ELF-1 (cell line): ENCODE measurements around the gene RSPH9.
"Not testable (repeated sequence)": the region's sequence is repeated elsewhere in the genome, so short reads cannot be mapped to it uniquely, and the experiment has no call there.

ENCODE experiments used
- DNase-seq: peaks from one replicate; pipeline ENCODE4 v3.0.0-alpha.2; 2016; ENCODE audit warnings: low read depth, low spot score

Gene RSPH9

DNA sequence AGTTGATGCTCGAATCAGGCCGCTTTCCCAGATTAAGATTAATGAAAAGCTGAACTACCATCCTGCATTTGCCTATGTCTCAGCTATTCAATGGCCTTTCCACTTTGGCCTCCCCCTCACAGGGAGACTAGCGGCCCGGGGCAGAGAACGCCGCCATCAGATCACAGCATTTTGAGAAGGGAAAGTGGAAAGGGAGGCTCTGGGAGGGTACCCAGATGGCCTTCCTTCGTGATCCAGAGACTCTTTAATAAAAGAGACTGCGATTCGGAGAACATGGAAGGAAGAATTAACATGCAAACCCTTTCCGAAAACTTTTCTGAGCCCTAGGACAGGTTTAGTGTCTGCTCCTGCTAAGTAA lies 42.2 kb downstream of the RSPH9 start:
- DNase-seq = no peak

DNA sequence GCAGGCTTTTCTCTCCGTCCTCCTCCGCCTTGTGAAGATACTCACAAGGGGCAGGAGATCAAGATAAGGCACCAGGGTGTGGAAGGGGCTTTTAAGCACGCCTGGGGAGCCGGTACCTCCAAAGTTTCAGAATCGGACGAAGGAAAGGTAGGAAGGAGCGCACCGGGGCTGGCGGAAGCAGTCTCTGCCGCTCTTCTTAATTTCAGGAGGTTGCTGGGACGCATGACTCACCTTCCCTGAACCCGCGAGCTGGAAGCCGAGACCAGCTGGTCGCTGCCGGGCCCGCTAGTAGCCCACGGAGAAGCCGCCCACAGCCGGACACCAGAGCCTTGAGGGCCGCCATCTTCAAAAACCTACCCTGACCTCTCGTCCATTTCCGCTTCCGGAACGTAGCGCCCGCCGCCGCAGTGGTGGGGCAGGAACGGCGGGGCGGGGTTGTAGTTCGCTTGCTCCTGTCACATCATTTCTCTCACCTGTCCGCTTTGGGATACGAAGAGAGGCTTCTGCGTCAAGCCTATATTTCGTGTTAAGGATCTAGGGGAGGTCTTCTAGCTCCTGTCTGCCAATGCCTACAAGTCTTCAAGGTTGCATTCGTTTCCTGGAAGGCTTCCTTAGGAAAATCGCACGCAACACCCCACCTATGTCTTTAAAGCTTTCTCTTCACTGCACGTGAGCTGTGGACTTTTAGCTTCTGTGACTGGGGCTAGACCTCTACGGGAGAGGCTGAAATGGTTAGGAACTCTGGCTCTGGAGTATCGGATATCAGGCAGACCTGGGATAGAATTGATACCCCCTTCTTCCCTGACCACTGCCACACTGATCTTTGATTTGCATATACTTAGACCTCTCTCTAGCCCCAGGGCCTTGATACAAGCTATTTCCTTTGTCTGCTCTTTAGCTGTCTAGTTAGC lies 42.9 kb downstream of the RSPH9 start, which contains the start of gene MRPS18A:
Gene MRPS18A (minus strand): TSS at position 355 of the 911 bp plus-strand sequence. CDS start 12 bp downstream, at position 343.
- peak; percentile 88 for DNase-seq

GRCh38 chr6:43689421-43689820 lies 44.6 kb downstream of the RSPH9 start:
- no peak for DNase-seq

GRCh38 chr6:43695215-43695966 lies 50.6 kb downstream of the RSPH9 start:
- DNase-seq = peak; percentile 83

GRCh38 chr6:43695967-43696291 lies 51.1 kb downstream of the RSPH9 start:
- no peak for DNase-seq

- DNase-seq = no peak
These were observed 52.6 kb downstream of the RSPH9 start for GRCh38 chr6:43697421-43697820.

GRCh38 chr6:43698584-43699349 lies 53.9 kb downstream of the RSPH9 start:
- no peak for DNase-seq

DNA sequence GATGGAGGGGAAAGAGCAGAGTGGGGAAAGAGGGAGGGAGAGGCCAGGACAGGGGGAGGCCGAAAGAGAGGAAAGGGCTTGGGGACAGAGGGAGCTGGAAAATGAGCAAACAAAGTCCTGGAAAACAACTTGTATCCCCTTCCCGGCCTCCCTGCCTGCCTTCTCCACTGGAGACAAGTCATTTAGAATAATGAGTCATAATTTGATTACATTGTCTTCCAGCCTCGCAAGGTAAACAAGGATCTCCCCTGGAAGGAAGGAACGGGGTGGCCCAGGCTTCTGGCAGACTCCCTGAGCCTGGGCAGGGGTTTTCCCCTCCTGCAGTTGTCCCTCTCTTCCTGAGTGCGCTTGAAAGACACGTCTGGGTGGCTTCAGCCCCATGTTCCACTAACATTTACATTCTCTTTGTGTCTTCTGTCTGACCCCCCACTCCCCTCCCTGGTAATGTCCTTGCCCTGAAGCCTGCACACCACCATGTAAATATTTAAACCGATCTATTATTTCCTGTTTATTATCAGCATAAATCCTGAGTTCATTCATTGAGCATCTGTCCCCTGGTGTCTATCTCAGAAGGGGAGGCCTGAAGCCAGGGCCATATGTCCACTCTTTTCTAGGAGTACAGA lies 54.8 kb downstream of the RSPH9 start:
- no peak for DNase-seq

GRCh38 chr6:43700939-43701560 lies 56.2 kb downstream of the RSPH9 start:
- not testable (repeated sequence) for DNase-seq

- no peak for DNase-seq
These were observed 57.3 kb downstream of the RSPH9 start for GRCh38 chr6:43702171-43702533.

GRCh38 chr6:43702534-43703440 lies 58.0 kb downstream of the RSPH9 start:
- DNase-seq = peak; percentile 100

DNA sequence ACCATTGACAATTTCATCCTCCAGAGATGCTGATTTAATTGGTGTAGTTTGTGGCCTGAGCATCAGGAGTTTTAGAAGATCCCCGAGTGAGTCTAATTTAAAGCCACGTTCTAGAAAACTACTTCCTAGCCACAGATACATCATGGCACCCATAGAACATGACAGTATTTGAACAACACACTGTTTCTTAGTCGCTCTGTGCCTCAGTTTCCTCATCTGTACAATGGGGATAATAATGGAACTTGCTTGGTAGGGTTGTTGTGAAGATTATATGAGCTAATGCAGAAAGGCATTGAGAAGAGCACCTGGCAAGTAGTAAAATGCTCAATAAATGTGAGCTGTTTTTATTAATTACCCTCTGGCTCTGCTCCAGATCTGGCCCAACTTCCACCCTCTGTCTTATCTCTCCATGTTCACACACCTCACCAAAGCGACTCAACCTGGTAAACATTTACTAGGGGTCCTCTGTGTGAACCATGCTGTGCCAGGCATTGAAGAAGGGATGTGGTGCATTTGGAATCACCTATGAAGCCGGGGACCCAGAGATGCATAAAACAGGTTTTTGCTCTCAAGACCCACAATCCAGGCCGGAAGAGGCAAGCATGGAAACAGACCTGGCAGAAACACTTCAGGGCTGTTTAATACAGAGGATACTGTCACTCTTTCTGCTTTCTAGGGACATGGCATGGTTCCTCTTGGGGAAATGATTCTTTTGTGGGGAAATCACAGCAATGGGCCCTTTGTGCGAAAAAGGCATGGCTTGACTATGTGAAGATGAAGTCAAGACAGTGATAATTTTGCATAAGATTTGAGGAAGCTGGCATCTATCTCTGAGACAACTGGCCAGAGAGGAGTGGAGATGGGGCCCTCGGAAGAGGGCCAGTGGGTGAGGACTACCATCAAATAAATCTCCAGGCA lies 58.9 kb downstream of the RSPH9 start:
- DNase-seq = no peak

DNA sequence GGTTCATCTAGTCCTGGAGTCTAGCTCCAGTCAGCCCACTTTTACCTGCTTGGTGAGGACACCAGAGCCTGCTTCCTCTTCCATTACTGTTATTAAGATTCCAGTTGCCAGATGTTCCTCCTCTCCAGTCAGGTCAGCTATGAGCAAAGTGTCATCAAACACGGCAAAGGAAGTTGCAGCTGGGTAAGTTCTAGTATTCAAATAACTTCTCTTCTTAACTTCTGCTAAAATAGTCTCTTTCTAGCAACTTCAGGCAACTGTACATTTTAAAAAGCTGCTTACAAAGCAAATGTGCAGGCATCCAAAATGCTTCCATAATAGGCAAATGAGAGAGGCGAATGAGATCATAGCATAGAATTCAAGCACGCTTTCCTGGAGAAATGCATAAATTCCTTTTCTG lies 61.2 kb downstream of the RSPH9 start:
- no peak for DNase-seq

DNA sequence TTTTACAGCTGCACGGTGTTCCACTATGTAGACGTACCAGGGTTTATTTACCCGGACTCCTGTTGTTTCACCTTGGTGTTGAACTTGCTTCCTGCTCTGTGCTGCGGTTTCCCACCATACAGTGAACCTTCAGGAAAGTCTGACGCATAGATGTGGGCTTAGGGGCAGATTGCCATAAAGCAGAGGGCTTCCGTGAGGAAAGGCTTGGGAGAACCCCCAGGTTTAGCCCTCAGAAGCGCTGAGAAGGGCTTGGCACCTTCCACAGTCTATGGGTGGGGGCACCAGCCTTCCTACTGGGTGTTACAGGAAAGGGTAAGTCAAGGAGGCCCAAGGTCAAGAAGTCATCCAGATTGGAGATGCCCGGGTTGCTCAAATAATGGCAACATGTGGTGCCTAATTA lies 62.0 kb downstream of the RSPH9 start:
- DNase-seq = no peak

GRCh38 chr6:43707269-43707668 lies 62.4 kb downstream of the RSPH9 start:
- DNase-seq = no peak

- no peak for DNase-seq
These were observed 62.9 kb downstream of the RSPH9 start for GRCh38 chr6:43707767-43708166.

DNA sequence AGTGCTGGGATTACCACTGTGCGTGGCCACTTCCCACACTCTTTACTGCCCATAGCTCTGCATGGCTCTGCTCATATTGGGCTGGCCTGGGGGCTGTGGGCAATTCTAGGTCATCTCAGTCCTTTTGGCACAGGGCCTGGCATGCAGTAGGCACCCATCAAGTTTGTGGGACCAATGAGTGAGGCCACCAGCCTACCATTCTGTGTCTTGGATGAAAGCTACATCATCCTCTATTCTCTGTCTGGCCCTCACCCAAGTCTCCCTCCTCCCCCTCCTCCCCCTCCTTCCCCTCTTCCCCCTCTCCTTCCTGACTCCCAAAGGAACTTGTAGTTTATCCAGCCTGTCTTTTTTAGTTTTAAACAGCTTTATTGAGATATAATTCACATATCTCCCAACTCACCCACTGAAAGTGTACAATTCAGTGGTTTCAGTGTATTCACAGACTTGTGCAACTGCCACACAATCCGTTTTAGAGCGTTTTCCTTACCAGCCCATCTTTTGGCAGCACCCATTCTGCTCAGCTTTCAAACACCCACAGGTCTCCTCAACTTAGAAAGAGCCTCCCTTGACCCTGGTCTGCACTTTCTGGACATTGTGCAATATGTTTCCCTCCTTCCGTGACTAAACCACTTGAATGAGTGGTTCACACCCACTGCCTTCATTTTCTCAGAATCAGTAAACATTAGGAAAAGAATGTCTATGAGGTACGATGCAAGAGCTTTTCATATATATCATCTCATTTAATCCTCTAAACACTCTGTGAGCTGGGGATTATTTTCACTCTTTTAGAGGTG lies 64.2 kb downstream of the RSPH9 start:
- DNase-seq = no peak

GRCh38 chr6:43709654-43710303 lies 64.9 kb downstream of the RSPH9 start:
- no peak for DNase-seq
